ENCODE measurements around the gene AHRR. TPM values are rescaled to one million over a fixed set of nuclear protein-coding genes. Genes with fewer than 3 reads are reported as not detected.

The AHRR gene
- total RNA-seq, 1 donor from 2014 or later, result 6.1 TPM

DNA sequence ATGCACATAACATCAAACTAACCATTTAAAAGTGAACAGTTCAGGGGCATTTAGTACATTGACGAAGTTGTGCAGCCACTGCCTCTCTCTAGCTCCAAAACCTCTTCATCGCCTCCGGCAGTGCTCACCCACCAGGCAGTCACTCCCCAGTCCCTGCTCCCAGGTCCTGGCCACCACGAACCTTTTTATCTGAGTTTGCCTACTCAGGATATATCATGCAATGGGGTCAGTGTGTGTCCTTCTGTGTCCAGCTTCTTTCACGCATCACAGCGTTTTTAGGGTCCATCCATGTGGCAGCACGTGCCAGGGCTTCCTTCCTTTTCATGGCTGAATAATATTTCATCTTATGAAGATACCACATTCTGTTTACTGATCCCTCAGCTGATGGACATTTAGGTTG, 4.6 kb downstream of the AHRR start:
- no peaks in the 10 kb centered on the region for H3K9me3 Mint-ChIP-seq
- intact Hi-C loops (cut with micrococcal nuclease), result no loop called here
- TF ChIP-seq, protein P1, sequence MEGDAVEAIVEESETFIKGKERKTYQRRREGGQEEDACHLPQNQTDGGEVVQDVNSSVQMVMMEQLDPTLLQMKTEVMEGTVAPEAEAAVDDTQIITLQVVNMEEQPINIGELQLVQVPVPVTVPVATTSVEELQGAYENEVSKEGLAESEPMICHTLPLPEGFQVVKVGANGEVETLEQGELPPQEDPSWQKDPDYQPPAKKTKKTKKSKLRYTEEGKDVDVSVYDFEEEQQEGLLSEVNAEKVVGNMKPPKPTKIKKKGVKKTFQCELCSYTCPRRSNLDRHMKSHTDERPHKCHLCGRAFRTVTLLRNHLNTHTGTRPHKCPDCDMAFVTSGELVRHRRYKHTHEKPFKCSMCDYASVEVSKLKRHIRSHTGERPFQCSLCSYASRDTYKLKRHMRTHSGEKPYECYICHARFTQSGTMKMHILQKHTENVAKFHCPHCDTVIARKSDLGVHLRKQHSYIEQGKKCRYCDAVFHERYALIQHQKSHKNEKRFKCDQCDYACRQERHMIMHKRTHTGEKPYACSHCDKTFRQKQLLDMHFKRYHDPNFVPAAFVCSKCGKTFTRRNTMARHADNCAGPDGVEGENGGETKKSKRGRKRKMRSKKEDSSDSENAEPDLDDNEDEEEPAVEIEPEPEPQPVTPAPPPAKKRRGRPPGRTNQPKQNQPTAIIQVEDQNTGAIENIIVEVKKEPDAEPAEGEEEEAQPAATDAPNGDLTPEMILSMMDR (IDR thresholded peaks at IDR 0.05), result no peak
- peaks cover under 1% of the 10 kb centered on the region for H3K4me1 Mint-ChIP-seq
- no peak overlapping the region for H3K4me3 Mint-ChIP-seq
- no peaks in the 10 kb centered on the region for H3K36me3 Mint-ChIP-seq (ENCODE audit: low read depth)
- no peak for DNase-seq
- POLR2A ChIA-PET, result no interaction called here
- ATAC-seq (ENCODE audit: low read depth), result no peak
- H3K27me3 Mint-ChIP-seq, result peaks cover 18% of the 10 kb centered on the region
- CTCF ChIA-PET, result no interaction called here
- H3K27ac Mint-ChIP-seq, result no peak overlapping the region

DNA sequence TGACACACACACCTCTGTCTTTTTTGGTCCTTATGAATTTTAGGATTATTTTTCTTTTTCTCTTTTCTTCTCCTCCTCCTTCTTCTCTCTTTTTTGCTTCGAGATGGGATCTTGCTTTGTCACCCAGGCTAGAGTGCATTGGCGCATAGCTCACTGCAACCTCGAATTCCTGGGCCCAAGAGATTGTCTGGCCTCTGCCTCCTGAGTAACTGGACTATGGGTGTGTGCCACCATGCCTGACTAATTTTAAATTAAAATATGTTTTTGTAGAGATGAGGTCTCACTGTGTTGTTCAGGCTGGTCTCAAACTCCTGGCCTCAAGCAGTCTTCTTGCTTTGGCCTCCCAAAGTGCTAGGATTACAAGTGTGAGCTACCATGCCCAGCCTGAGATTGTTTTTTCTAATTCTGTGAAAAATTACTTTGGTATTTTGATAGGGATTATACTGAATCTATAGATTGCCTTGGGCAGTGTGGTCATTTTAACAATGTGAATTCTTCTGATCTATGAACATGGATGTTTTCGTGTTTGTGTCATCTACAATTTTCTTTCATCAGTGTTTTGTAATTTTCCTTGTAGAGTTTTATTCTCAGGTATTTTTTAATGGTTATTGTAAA, 7.7 kb downstream of the AHRR start:
- Mint-ChIP-seq H3K27me3 (peaks cover 9% of the 10 kb centered on the region), H3K9me3 (no peaks in the 10 kb centered on the region), H3K36me3 (ENCODE audit: low read depth) (no peaks in the 10 kb centered on the region), H3K4me3 (no peak overlapping the region), H3K27ac (no peak overlapping the region), H3K4me1 (no peaks in the 10 kb centered on the region)
- DNase-seq (no peak), ATAC-seq (ENCODE audit: low read depth) (no peak)
- CTCF ChIA-PET, result no interaction called here
- POLR2A ChIA-PET, result no interaction called here
- intact Hi-C loops (cut with micrococcal nuclease), result no loop called here
- TF ChIP-seq, protein P1 (IDR thresholded peaks at IDR 0.05), result no peak

DNA sequence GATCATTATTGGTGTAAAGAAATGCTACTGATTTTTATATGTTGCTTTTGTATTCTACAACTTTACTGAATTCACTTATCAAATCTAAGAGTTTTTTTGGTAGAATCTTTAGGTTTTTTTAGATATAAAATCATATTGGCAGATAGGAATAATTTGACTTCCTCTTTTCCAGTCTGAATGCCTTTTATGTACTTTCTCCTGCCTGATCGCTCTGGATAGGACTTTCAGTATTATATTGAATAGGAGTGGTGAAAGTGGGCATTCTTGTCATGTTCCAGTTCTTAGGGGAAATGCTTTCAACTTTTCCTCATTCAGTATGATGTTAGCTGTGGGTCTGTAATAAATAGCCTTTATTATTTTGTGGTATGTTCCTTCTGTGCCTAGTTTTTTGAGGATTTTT, 8.3 kb downstream of the AHRR start:
- Mint-ChIP-seq H3K4me3 (no peak overlapping the region), H3K36me3 (ENCODE audit: low read depth) (no peaks in the 10 kb centered on the region), H3K27me3 (peaks cover 11% of the 10 kb centered on the region), H3K9me3 (no peaks in the 10 kb centered on the region), H3K4me1 (no peaks in the 10 kb centered on the region), H3K27ac (no peak overlapping the region)
- ChIA-PET POLR2A (no interaction called here), CTCF (no interaction called here)
- ATAC-seq (ENCODE audit: low read depth), result no peak
- TF ChIP-seq, protein P1 (IDR thresholded peaks at IDR 0.05), result no peak
- intact Hi-C loops (cut with micrococcal nuclease), result loop anchor here (5.0 kb wide), 1 partner anchor 38 kb away; no protein-coding TSS in a partner anchor
- no peak for DNase-seq

DNA sequence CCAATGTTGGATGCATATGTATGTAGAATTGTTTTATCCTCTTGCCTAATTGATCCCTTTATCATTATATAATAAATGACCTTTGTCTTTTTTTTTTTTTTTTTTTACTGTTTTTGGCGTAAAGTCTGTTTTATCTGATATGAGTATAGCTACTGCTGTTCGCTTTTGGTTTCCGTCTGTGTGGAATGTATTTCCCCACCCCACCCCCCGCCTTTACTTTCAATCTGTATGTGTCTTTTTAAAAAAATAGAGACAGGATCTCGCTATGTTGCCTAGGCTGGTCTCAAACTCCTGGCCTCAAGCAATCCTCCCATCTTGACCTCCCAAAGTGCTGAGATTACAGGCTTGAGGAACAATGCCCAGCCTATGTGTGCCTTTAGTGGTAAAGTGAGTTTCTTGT, 11.3 kb downstream of the AHRR start:
- DNase-seq, result no peak
- ChIA-PET POLR2A (interaction anchor here (0.6 kb wide), 1 partner anchor 988 kb away, joined by 3 read pairs; no protein-coding TSS in a partner anchor), CTCF (no interaction called here)
- no peak for ATAC-seq (ENCODE audit: low read depth)
- TF ChIP-seq, protein P1 (IDR thresholded peaks at IDR 0.05), result no peak
- H3K4me1 Mint-ChIP-seq, result no peaks in the 10 kb centered on the region
- no peaks in the 10 kb centered on the region for H3K36me3 Mint-ChIP-seq (ENCODE audit: low read depth)
- intact Hi-C loops (cut with micrococcal nuclease), result loop anchor here (5.0 kb wide), 1 partner anchor 34 kb away; no protein-coding TSS in a partner anchor
- no peaks in the 10 kb centered on the region for H3K9me3 Mint-ChIP-seq
- H3K4me3 Mint-ChIP-seq, result no peak overlapping the region
- no peak overlapping the region for H3K27ac Mint-ChIP-seq
- peaks cover 8% of the 10 kb centered on the region for H3K27me3 Mint-ChIP-seq

DNA sequence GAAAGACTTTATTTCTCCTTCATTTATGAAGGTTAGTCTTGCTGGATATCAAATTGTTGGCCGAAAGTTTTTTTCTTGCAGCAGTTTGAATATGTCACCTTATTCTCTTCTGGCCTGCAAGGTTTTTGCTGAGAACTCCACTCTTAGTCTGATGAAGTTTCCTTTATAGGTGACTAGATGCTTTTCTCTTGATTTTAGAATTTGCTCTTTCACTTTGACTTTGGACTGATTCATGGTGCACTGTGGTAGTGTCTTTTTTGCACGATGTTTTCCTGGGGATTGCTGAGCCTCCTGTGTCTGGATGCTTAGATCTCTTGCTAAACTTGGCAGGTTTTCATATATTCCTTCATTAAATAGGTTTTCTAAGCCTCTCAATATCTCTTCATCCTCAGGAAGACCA, 12.4 kb downstream of the AHRR start:
- no peaks in the 10 kb centered on the region for H3K4me1 Mint-ChIP-seq
- no peak overlapping the region for H3K27ac Mint-ChIP-seq
- ChIA-PET CTCF (no interaction called here), POLR2A (no interaction called here)
- no peaks in the 10 kb centered on the region for H3K9me3 Mint-ChIP-seq
- DNase-seq, result no peak
- no peak overlapping the region for H3K4me3 Mint-ChIP-seq
- H3K27me3 Mint-ChIP-seq, result peaks cover 8% of the 10 kb centered on the region
- intact Hi-C loops (cut with micrococcal nuclease), result loop anchor here (5.0 kb wide), 1 partner anchor 33 kb away; no protein-coding TSS in a partner anchor
- TF ChIP-seq, protein P1 (IDR thresholded peaks at IDR 0.05), result no peak
- ATAC-seq (ENCODE audit: low read depth), result no peak
- H3K36me3 Mint-ChIP-seq (ENCODE audit: low read depth), result no peaks in the 10 kb centered on the region

All from activated B cell treated with CpG ODN at 0.5 μM for 24 hours (primary cell).